Measurements from ENCODE around the gene MEOX2. TPM values are rescaled to one million over a fixed set of nuclear protein-coding genes. Genes with fewer than 3 reads are reported as not detected.

MEOX2 gene
- total RNA-seq, 1 experiment from 2014 or later, result not detected

DNA sequence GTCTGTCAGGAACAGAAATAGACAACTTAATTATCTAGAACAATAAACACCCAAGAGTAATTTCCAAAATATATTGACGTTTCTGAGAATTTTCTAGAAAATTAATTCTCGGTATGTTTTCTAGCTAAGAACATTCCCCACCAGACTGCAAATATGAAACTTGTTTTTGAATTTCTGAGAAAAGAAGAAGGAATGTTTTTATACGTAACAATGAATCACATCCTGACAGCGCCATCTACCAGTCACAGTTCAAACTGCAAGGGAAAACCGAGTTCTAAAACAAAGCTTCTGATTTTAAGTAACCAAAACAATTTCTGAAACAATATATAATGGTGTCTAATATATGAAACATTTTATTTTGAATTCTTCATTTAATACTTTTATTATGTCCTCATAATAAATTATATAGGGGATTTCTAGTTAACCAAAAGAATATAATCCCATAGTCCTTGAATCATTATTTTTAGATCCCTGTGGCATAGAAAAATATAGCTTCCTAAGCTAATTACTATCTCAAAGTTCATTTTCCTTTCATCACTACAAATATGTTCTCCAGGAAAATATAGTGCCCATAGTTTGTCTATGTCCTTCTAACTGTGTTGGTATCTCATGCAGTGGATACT is 34.5 kb upstream of the MEOX2 start:
- Histone ChIP-seq H3K27ac (ENCODE audit: insufficient read length, low read depth, low read length) (no peak overlapping the region), H2BK20ac (ENCODE audit: low read depth, low read length, poor library complexity, severe bottlenecking) (no peak overlapping the region), H3K27me3 (ENCODE audit: insufficient read depth, low read length) (no peaks in the 10 kb centered on the region), H2BK5ac (ENCODE audit: insufficient read length, low read length) (no peak overlapping the region), H4K91ac (ENCODE audit: insufficient read length, low read depth, low read length) (no peak overlapping the region), H3K79me2 (ENCODE audit: insufficient read depth, low read length) (no peaks in the 10 kb centered on the region), H3K4ac (ENCODE audit: low read depth, low read length) (no peak overlapping the region), H3K56ac (ENCODE audit: insufficient read length, low read depth, low read length) (no peak overlapping the region), H3K4me2 (ENCODE audit: insufficient read depth, insufficient read length, low read length) (no peak overlapping the region), H2AK5ac (ENCODE audit: insufficient read length, low read length) (no peak overlapping the region), H3K4me1 (ENCODE audit: insufficient read depth, low read length) (0 out of 2 replicates have a peak, but pooled peaks cover 5% of the 10 kb centered on the region), H3K23me2 (ENCODE audit: insufficient read length, low read depth, low read length, poor library complexity, severe bottlenecking) (no peaks in the 10 kb centered on the region), H3K14ac (ENCODE audit: insufficient read depth, low read length) (no peak overlapping the region), H4K5ac (ENCODE audit: insufficient read length, low read depth, low read length) (no peak overlapping the region), H2BK12ac (ENCODE audit: insufficient read length, low read depth, low read length) (no peak overlapping the region), H3K9me3 (ENCODE audit: control insufficient read depth, low read depth, low read length) (no peaks in the 10 kb centered on the region), H2BK120ac (ENCODE audit: low read depth, low read length, poor library complexity, severe bottlenecking) (no peak overlapping the region), H3T11ph (ENCODE audit: low read length) (no peak overlapping the region), H4K20me1 (ENCODE audit: control insufficient read depth, insufficient read depth, insufficient read length) (no peaks in the 10 kb centered on the region), H3K79me1 (ENCODE audit: insufficient read depth, low read depth, low read length, poor library complexity, severe bottlenecking) (no peaks in the 10 kb centered on the region), H2BK15ac (ENCODE audit: low read depth, low read length) (no peak overlapping the region), H3K9ac (ENCODE audit: extremely low read depth, insufficient read length, low read length) (no peak overlapping the region), H3K18ac (ENCODE audit: insufficient read length, low read depth, low read length) (no peak overlapping the region), H4K8ac (replicated peaks; ENCODE audit: insufficient read length, low read depth, low read length) (no peak overlapping the region), H2AFZ (ENCODE audit: low read length) (no peak overlapping the region), H3K23ac (ENCODE audit: insufficient read length, low read depth, low read length) (no peak overlapping the region)
- Mint-ChIP-seq H3K27ac (peak overlapping the region in 1 of 3 experiments; percentile 29; a peak in 1 of 7 replicates), H3K36me3 (ENCODE audit: insufficient read depth in 1 of 3, low read depth in 3 of 3) (no peaks in the 10 kb centered on the region), H3K4me1 (peaks cover 15 to 22% of the 10 kb centered on the region in 2 experiments), H3K27me3 (ENCODE audit: low read depth) (no peaks in the 10 kb centered on the region), H3K4me3 (no peak overlapping the region), H3K9me3 (no peaks in the 10 kb centered on the region)
- DNase-seq, result no peak
- TF ChIP-seq, protein P1, sequence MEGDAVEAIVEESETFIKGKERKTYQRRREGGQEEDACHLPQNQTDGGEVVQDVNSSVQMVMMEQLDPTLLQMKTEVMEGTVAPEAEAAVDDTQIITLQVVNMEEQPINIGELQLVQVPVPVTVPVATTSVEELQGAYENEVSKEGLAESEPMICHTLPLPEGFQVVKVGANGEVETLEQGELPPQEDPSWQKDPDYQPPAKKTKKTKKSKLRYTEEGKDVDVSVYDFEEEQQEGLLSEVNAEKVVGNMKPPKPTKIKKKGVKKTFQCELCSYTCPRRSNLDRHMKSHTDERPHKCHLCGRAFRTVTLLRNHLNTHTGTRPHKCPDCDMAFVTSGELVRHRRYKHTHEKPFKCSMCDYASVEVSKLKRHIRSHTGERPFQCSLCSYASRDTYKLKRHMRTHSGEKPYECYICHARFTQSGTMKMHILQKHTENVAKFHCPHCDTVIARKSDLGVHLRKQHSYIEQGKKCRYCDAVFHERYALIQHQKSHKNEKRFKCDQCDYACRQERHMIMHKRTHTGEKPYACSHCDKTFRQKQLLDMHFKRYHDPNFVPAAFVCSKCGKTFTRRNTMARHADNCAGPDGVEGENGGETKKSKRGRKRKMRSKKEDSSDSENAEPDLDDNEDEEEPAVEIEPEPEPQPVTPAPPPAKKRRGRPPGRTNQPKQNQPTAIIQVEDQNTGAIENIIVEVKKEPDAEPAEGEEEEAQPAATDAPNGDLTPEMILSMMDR (conservative IDR thresholded peaks at IDR 0.05), result peak; percentile 91; the same call in 2 of the 3 replicates
- WGBS (ENCODE audit: extremely low coverage, insufficient read length, low lambda C conversion rate), result no CpG with 5 or more reads among the region's 5 CpGs
